Panc1 (cell line): Measurements from ENCODE around the gene SERTM2. TPM values are rescaled to one million over a fixed set of nuclear protein-coding genes. Genes with fewer than 3 reads are reported as not detected.

Experiments
- ATAC-seq: fragments of 200-7000 bp; cut with Tn5 transposase; 2 replicates; pipeline ENCODE4 v1.9.1; 2020; ENCODE audit warnings: mild to moderate bottlenecking, moderate library complexity
- BruUV-seq: library from RNA; stranded (reverse); fragments of 400-500 nt; replicated peaks from 2 replicates; lab custom pipeline; 2021; lab: Mats Ljungman, UMichigan
- CTCF ChIA-PET: fragments of 300-600 bp; sonication (Branson Sonifier 250); formaldehyde crosslinking; loops from one replicate; lab custom pipeline; 2022; ENCODE audit warnings: antibody characterized with exemption; lab: Charles Lee
- POLR2A ChIA-PET: fragments of 300-600 bp; sonication (Branson Sonifier 250); formaldehyde crosslinking; loops from one replicate; lab custom pipeline; 2022; ENCODE audit warnings: antibody characterized with exemption; lab: Charles Lee
- DNase-seq: peaks from one replicate; pipeline ENCODE4 v3.0.0-alpha.2; 2010; ENCODE audit warnings: low read depth, low spot score
- H3K27ac ChIP-seq: 2 replicates; pipeline ENCODE4 v1.5.1; 2011; ENCODE audit warnings: mild to moderate bottlenecking, low read length, inconsistent platforms
- H3K27me3 ChIP-seq: fragments of 200-500 bp; sonication (Bioruptor generic); 2 replicates; pipeline ENCODE4 v1.6.0; 2014; ENCODE audit warnings: low read length, inconsistent platforms; ENCODE audit not compliant: control insufficient read depth, insufficient read depth
- H3K36me3 ChIP-seq: fragments of 200-500 bp; sonication (Bioruptor generic); 2 replicates; pipeline ENCODE4 v1.5.1; 2014; ENCODE audit warnings: inconsistent platforms, mild to moderate bottlenecking, low read length, moderate library complexity; ENCODE audit not compliant: control insufficient read depth, insufficient read depth
- H3K4me1 ChIP-seq: 2 replicates; pipeline ENCODE4 v1.5.1; 2011; ENCODE audit warnings: inconsistent platforms, mild to moderate bottlenecking, low read length, moderate library complexity; ENCODE audit not compliant: control insufficient read depth, insufficient read depth
- H3K4me3 ChIP-seq, 2 experiments: 2 replicates each; pipeline ENCODE4 v1.5.1; 2011 to 2012; ENCODE audit warnings: low read depth in 2 of 2, low read length in 2 of 2, mild to moderate bottlenecking in 2 of 2, inconsistent platforms in 1 of 2, moderate library complexity in 1 of 2
- H3K9me3 ChIP-seq: fragments of 200-500 bp; sonication (Bioruptor generic); 2 replicates; pipeline ENCODE4 v1.5.1; 2014; ENCODE audit warnings: low read depth, mild to moderate bottlenecking, inconsistent platforms, low read length, moderate library complexity; ENCODE audit not compliant: control insufficient read depth, insufficient read depth
- POLR2AphosphoS5 ChIP-seq: IDR thresholded peaks from 2 replicates; pipeline ENCODE4 v1.6.1; 2012; ENCODE audit warnings: mild to moderate bottlenecking, low read depth, low read length, moderate library complexity
- SIN3A ChIP-seq: IDR thresholded peaks from 2 replicates; pipeline ENCODE4 v1.6.1; 2012; ENCODE audit warnings: low read depth, mild to moderate bottlenecking, low read length, moderate library complexity, borderline replicate concordance; ENCODE audit not compliant: insufficient read depth
- TCF7L2 ChIP-seq: IDR thresholded peaks from 2 replicates; pipeline ENCODE4 v1.6.1; 2011; ENCODE audit warnings: mild to moderate bottlenecking, low read depth, low read length, inconsistent platforms
- in situ Hi-C: cut with HindIII; loops from 2 replicates; pipeline ENCODE4 v1.10.0; 2016; ENCODE audit warnings: low sequenced_read_pairs, low pct_unique_long_range_greater_than_20kb
- intact Hi-C: fragments of 100-400 bp; cut with micrococcal nuclease; formaldehyde crosslinking; loops from one replicate; pipeline ENCODE4 v1.10.0; 2022; ENCODE audit not compliant: unreplicated experiment
- total RNA-seq: library from RNA; stranded (reverse); gene quantifications from one replicate; pipeline ENCODE4 v1.2.1, GENCODE V29; 2021; ENCODE audit not compliant: unreplicated experiment
- TF ChIP-seq, protein P1 (sequence below), 2 experiments: IDR thresholded peaks; 2 replicates each; pipeline ENCODE4 v1.6.1; 2011 to 2012; ENCODE audit warnings: low read depth in 2 of 2, control low read depth in 1 of 2, low read length in 1 of 2, mild to moderate bottlenecking in 1 of 2, moderate library complexity in 1 of 2; ENCODE audit not compliant: insufficient read depth in 1 of 2
- TF ChIP-seq, protein P2 (sequence below): fragments of 450-650 bp; IDR thresholded peaks from 2 replicates; pipeline ENCODE4 v1.5.1; 2017; ENCODE audit warnings: mild to moderate bottlenecking

SERTM2 gene
- total RNA-seq, 1 experiment from 2014 or later, result not detected

DNA sequence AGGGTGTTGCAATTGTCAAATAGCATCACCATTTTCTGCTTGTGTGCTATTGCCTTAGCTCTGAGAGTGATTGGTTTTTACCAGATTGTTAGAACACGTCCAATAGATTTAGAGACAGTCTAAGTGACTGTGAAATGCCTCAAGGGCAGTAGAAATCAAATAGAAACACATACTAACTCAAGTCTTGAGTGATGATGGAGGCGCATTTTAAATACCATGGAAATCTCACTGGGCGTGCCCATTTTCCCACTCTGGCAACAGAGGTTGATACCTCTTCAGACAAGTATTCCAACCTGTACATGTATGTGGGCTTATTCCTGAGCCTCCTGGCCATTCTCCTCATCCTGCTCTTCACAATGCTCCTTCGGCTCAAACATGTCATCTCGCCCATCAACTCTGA, 7.2 kb downstream of the SERTM2 start:
- TF ChIP-seq POLR2AphosphoS5 (no peak), TCF7L2 (no peak), SIN3A (no peak)
- TF ChIP-seq, protein P1, sequence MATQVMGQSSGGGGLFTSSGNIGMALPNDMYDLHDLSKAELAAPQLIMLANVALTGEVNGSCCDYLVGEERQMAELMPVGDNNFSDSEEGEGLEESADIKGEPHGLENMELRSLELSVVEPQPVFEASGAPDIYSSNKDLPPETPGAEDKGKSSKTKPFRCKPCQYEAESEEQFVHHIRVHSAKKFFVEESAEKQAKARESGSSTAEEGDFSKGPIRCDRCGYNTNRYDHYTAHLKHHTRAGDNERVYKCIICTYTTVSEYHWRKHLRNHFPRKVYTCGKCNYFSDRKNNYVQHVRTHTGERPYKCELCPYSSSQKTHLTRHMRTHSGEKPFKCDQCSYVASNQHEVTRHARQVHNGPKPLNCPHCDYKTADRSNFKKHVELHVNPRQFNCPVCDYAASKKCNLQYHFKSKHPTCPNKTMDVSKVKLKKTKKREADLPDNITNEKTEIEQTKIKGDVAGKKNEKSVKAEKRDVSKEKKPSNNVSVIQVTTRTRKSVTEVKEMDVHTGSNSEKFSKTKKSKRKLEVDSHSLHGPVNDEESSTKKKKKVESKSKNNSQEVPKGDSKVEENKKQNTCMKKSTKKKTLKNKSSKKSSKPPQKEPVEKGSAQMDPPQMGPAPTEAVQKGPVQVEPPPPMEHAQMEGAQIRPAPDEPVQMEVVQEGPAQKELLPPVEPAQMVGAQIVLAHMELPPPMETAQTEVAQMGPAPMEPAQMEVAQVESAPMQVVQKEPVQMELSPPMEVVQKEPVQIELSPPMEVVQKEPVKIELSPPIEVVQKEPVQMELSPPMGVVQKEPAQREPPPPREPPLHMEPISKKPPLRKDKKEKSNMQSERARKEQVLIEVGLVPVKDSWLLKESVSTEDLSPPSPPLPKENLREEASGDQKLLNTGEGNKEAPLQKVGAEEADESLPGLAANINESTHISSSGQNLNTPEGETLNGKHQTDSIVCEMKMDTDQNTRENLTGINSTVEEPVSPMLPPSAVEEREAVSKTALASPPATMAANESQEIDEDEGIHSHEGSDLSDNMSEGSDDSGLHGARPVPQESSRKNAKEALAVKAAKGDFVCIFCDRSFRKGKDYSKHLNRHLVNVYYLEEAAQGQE (IDR thresholded peaks at IDR 0.05; ENCODE audit: insufficient read depth in 1 of 2, low read depth in 2 of 2, low read length in 1 of 2), result no peak
- TF ChIP-seq, protein P2, sequence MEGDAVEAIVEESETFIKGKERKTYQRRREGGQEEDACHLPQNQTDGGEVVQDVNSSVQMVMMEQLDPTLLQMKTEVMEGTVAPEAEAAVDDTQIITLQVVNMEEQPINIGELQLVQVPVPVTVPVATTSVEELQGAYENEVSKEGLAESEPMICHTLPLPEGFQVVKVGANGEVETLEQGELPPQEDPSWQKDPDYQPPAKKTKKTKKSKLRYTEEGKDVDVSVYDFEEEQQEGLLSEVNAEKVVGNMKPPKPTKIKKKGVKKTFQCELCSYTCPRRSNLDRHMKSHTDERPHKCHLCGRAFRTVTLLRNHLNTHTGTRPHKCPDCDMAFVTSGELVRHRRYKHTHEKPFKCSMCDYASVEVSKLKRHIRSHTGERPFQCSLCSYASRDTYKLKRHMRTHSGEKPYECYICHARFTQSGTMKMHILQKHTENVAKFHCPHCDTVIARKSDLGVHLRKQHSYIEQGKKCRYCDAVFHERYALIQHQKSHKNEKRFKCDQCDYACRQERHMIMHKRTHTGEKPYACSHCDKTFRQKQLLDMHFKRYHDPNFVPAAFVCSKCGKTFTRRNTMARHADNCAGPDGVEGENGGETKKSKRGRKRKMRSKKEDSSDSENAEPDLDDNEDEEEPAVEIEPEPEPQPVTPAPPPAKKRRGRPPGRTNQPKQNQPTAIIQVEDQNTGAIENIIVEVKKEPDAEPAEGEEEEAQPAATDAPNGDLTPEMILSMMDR, result no peak
- Histone ChIP-seq H3K4me1 (no peaks in the 10 kb centered on the region), H3K27ac (no peak overlapping the region), H3K4me3 (no peak overlapping the region), H3K27me3 (no peaks in the 10 kb centered on the region), H3K36me3 (no peaks in the 10 kb centered on the region), H3K9me3 (no peaks in the 10 kb centered on the region)
- no TSS peak for BruUV-seq
- intact Hi-C loops, result no loop called here
- POLR2A ChIA-PET, result no interaction called here
- DNase-seq (no peak), ATAC-seq (no peak)
- in situ Hi-C loops, result no loop called here
- CTCF ChIA-PET, result no interaction called here

DNA sequence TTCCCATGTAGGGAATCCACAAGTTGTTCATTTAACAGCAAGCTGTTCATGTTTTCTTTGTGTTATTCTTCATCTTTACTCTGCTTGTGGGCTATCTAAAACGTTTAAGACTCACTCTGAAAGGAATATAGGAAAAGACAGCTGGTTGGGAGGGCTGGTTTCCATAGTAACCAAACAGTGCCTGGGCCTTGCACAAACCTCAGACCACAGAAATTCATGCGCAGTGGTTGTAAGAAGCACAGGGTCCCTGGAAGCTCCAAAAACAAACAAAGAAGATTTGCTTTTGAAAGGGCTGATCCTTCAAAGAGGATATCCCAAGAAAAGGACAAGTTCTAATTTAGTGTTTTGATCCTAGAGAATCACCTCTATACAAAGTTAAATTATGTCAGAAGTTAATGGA, 7.8 kb downstream of the SERTM2 start:
- H3K36me3 ChIP-seq, result no peaks in the 10 kb centered on the region
- H3K9me3 ChIP-seq, result no peaks in the 10 kb centered on the region
- TF ChIP-seq TCF7L2 (no peak), POLR2AphosphoS5 (no peak), SIN3A (no peak)
- TF ChIP-seq, protein P1 (IDR thresholded peaks at IDR 0.05; ENCODE audit: insufficient read depth in 1 of 2, low read depth in 2 of 2, low read length in 1 of 2), result no peak
- TF ChIP-seq, protein P2, result no peak
- ChIA-PET POLR2A (no interaction called here), CTCF (no interaction called here)
- BruUV-seq, result no TSS peak
- intact Hi-C loops (no loop called here), in situ Hi-C loops (no loop called here)
- no peak overlapping the region for H3K27ac ChIP-seq
- no peaks in the 10 kb centered on the region for H3K27me3 ChIP-seq
- H3K4me1 ChIP-seq, result no peaks in the 10 kb centered on the region
- no peak overlapping the region for H3K4me3 ChIP-seq
- DNase-seq (no peak), ATAC-seq (no peak)
